ENCODE measurements around the gene FYB2. TPM values are rescaled to one million over a fixed set of nuclear protein-coding genes. Genes with fewer than 3 reads are reported as not detected.

FYB2 gene
- total and polyA plus RNA-seq, 8 donors: 0.44 to 6.3 (median 1.5) TPM

DNA sequence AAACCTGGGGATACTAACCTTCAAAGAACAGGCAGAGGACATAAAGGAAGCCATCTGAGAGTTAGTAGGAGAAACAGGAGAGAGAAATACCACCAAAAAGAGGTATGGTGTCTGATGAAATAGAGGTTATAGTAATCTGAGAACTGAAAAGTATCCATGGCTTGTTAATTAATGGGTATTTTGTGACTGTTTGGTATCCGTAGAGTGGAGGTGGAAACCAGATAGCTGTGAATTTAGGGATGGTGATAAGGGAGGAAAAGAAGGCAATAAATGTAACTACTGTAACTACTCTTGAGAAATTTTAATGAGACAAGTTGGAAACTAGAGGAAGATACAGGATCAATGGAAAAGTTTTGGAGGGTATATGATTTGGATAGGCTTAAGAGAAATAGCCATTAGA, 146.6 kb downstream of the FYB2 start:
- no peaks in the 10 kb centered on the region for H3K9me3 ChIP-seq
- DNase-seq (no peak), ATAC-seq (no peak), FAIRE-seq (no peak)
- WGBS, 2 donors: 0 to 36% methylated on average over 1 of the region's 1 CpG
- intact Hi-C loops (cut with DNase I): no loop called here
- H3K27me3 ChIP-seq: no peaks in the 10 kb centered on the region
- TF ChIP-seq, protein P1, sequence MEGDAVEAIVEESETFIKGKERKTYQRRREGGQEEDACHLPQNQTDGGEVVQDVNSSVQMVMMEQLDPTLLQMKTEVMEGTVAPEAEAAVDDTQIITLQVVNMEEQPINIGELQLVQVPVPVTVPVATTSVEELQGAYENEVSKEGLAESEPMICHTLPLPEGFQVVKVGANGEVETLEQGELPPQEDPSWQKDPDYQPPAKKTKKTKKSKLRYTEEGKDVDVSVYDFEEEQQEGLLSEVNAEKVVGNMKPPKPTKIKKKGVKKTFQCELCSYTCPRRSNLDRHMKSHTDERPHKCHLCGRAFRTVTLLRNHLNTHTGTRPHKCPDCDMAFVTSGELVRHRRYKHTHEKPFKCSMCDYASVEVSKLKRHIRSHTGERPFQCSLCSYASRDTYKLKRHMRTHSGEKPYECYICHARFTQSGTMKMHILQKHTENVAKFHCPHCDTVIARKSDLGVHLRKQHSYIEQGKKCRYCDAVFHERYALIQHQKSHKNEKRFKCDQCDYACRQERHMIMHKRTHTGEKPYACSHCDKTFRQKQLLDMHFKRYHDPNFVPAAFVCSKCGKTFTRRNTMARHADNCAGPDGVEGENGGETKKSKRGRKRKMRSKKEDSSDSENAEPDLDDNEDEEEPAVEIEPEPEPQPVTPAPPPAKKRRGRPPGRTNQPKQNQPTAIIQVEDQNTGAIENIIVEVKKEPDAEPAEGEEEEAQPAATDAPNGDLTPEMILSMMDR (IDR thresholded peaks at IDR 0.05): no peak
- H3K4me1 ChIP-seq: peaks cover 0 to 3% (median 0%) of the 10 kb centered on the region in 3 donors
- no peak overlapping the region for H3K4me3 ChIP-seq
- H3K36me3 ChIP-seq: no peaks in the 10 kb centered on the region
- no peak overlapping the region for H3K27ac ChIP-seq

DNA sequence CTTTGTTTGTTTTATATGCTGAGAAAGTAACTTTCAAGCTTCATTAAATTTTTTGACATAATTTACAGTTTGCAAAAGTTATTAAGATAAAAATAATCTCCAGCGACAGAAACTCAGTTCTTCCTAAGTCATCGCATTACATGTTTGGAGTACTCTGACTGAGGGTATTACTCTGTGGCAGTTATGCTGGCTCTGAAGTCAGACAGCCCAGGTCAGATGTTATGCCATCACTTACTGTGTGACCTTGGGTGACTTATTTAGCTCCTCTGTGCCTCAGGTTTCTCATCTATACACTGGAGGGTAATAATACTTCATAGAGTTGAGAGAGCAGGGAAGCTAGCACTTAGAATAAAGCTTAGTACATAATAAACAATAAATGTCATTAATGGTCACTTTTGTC, 147.7 kb downstream of the FYB2 start:
- Histone ChIP-seq H3K4me3 (no peak overlapping the region), H3K4me1 (peaks cover 0 to 3% (median 0%) of the 10 kb centered on the region in 3 donors), H3K27ac (no peak overlapping the region), H3K27me3 (no peaks in the 10 kb centered on the region), H3K9me3 (no peaks in the 10 kb centered on the region), H3K36me3 (no peaks in the 10 kb centered on the region)
- TF ChIP-seq, protein P1 (IDR thresholded peaks at IDR 0.05): no peak
- 89 to 93% methylated on average over 2 of the region's 2 CpGs for WGBS, 2 donors
- ATAC-seq (no peak), DNase-seq (no peak), FAIRE-seq (no peak)
- intact Hi-C loops (cut with DNase I): no loop called here

DNA sequence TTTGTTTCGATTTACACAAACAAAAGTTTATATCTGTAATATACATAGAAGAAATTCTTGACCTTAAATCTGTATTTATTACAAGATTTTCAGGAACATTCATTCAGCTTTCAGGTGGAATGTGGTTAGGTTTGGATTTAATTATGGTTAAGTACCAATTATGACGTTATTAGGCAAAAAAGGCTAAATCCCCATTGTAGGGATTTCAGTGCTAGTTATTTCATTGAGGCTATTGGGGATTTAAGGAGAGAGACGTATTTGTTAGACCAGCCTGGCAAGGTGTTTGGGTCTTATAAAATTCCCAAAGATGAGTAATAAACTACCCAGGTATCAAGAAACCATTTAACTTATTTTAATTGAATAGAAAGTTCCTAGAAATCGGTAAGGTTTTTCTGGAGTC, 148.1 kb downstream of the FYB2 start:
- intact Hi-C loops (cut with DNase I): no loop called here
- WGBS, 2 donors: 92 to 95% methylated on average over 4 of the region's 4 CpGs

DNA sequence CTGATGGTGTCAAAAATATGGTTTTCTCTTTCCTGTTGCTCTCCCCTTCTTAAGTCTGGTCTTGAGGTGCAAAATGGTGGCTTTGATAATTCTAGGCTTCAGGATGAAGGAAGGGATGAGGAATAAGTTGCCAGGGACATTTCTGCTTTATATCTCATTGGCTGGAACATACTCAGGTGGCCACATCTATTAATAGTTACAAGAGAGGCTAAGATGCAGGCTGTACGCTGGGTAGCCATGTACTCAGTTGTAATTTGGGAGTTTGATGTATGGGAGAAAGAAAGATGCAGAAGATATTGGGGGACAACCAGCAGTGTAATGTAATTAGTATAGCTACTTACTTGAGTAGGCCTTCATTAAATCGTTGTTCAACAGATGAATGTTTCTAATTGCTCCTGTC, 148.9 kb downstream of the FYB2 start:
- TF ChIP-seq, protein P1 (IDR thresholded peaks at IDR 0.05): no peak
- no peak for DNase-seq
- intact Hi-C loops (cut with DNase I): no loop called here
- H3K36me3 ChIP-seq: no peaks in the 10 kb centered on the region
- H3K4me1 ChIP-seq: peaks cover 0 to 3% (median 0%) of the 10 kb centered on the region in 3 donors
- FAIRE-seq: no peak
- no peaks in the 10 kb centered on the region for H3K27me3 ChIP-seq
- H3K9me3 ChIP-seq: no peaks in the 10 kb centered on the region
- H3K4me3 ChIP-seq: no peak overlapping the region
- no peak overlapping the region for H3K27ac ChIP-seq
- no peak for ATAC-seq
- WGBS, 2 donors: 25 to 26% methylated on average over 2 of the region's 2 CpGs

More for the DNA sequence above, 148.1 kb downstream of the FYB2 start:
- Histone ChIP-seq H3K36me3 (no peaks in the 10 kb centered on the region), H3K27me3 (no peaks in the 10 kb centered on the region), H3K4me1 (peaks cover 0 to 3% (median 0%) of the 10 kb centered on the region in 3 donors), H3K4me3 (no peak overlapping the region), H3K27ac (no peak overlapping the region), H3K9me3 (no peaks in the 10 kb centered on the region)
- FAIRE-seq (no peak), ATAC-seq (no peak), DNase-seq (no peak)
- TF ChIP-seq, protein P1 (IDR thresholded peaks at IDR 0.05): no peak

Other genes with a start within 250 kb of the FYB2 start
- gene PLPP3, start 239.8 kb downstream of the FYB2 start, total RNA-seq: 10 to 100 TPM; 14.6 to 29.6 (median 21.8) TPM
- 10 to 100 TPM in 1 of 2 donors, 1 to 10 TPM in 1; 5.5 to 13.7 TPM for gene PLPP3, start 239.8 kb downstream of the FYB2 start, polyA plus RNA-seq
- gene PRKAA2, start 174.1 kb downstream of the FYB2 start, total RNA-seq: 1 to 10 TPM; 1.9 to 4.1 (median 2.2) TPM
- gene PRKAA2, start 174.1 kb downstream of the FYB2 start, polyA plus RNA-seq: 1 to 10 TPM; 1.2 to 1.5 TPM
- under 1 TPM in 4 of 6 donors, not detected in 2; 0.08 to 0.38 (median 0.11) TPM for gene C8A, start 35.4 kb upstream of the FYB2 start, total RNA-seq
- gene C8A, start 35.4 kb upstream of the FYB2 start, polyA plus RNA-seq: not detected
- gene C8B, start 146.6 kb upstream of the FYB2 start, total RNA-seq: under 1 TPM in 3 of 6 donors, not detected in 3; 0.14 to 0.28 (median 0.22) TPM
- under 1 TPM in 1 of 2 donors, not detected in 1; 0.05 TPM for gene C8B, start 146.6 kb upstream of the FYB2 start, polyA plus RNA-seq